Esophagus squamous epithelium (tissue), 4 donors: ENCODE results near the gene SERTAD3.

Experiments
- POLR2A ChIP-seq, 4 donors: fragments of 450-650 bp; IDR thresholded peaks; one replicate each; pipeline ENCODE4 v1.6.1; 2017; ENCODE audit warnings: antibody characterized with exemption in 4 of 4, mild to moderate bottlenecking in 4 of 4, moderate library complexity in 3 of 4
- TF ChIP-seq, protein P1 (sequence below), 6 experiments: fragments of 450-650 bp in 4 of 6; fragments of 200-600 bp in 2 of 6; sonication (generic) in 2 of 6; IDR thresholded peaks; one replicate each; pipeline ENCODE4 v1.5.1; 2016 to 2019; ENCODE audit warnings: antibody characterized with exemption in 6 of 6, mild to moderate bottlenecking in 4 of 6, moderate library complexity in 4 of 6

DNA sequence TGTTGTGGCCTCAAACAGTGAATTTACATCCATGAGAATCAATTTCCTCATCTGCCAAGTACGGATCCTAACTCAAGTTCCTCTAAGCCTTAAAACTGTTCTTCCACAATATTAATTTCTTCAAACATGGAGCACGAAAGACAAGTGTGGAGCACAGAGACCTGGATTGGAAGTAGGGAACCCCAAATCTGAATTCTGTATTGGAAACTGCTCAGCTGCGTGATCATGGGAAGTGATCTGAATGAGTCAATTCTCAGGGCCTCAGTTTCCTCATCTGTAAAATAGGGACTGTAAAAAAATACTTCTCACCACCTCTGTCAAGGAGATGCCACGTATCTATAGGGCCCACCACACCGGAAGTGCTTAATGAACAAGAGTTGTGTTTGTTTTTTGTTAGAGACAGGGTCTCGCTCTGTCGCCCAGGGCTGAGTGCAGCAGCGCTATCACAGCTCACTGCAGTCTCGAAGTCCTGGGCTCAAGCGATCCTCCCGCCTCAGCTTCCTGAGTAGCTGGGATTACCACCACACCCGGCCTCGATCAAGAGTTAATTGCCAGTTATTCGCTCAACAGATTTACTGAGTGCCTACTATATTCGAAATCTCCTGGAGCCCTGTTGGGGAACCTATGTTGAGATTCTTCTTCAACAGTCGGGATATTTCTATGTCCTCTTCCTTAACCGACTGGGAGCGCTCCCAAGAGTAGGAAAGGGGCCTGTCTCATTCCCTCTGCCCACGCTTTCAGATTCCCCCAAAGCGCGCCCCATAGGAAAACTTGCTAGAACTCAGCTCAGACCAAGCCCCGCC lies 1.6 kb downstream of the SERTAD3 start:
- TF ChIP-seq, protein P1, sequence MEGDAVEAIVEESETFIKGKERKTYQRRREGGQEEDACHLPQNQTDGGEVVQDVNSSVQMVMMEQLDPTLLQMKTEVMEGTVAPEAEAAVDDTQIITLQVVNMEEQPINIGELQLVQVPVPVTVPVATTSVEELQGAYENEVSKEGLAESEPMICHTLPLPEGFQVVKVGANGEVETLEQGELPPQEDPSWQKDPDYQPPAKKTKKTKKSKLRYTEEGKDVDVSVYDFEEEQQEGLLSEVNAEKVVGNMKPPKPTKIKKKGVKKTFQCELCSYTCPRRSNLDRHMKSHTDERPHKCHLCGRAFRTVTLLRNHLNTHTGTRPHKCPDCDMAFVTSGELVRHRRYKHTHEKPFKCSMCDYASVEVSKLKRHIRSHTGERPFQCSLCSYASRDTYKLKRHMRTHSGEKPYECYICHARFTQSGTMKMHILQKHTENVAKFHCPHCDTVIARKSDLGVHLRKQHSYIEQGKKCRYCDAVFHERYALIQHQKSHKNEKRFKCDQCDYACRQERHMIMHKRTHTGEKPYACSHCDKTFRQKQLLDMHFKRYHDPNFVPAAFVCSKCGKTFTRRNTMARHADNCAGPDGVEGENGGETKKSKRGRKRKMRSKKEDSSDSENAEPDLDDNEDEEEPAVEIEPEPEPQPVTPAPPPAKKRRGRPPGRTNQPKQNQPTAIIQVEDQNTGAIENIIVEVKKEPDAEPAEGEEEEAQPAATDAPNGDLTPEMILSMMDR (IDR thresholded peaks at IDR 0.05): no peak
- TF ChIP-seq POLR2A (IDR thresholded peaks at IDR 0.05): no peak
